Stimulated activated CD4-positive, alpha-beta T cell treated with anti-CD3 and anti-CD28 coated beads, TNF-alpha, amount 100 ng/mL, for 48 hours (primary cell): Measurements from ENCODE around the gene MKKS.
"Not testable (repeated sequence)": the region's sequence is repeated elsewhere in the genome, so short reads cannot be mapped to it uniquely, and the experiment has no call there.

Source experiments
- DNase-seq, 3 donors: peaks; one replicate each; pipeline ENCODE4 v3.0.0-alpha.2; 2020; ENCODE audit warnings: low read depth in 3 of 3

Gene MKKS

GRCh38 chr20:10412591-10413408, 21.2 kb downstream of the MKKS start:
- no peak for DNase-seq

DNA sequence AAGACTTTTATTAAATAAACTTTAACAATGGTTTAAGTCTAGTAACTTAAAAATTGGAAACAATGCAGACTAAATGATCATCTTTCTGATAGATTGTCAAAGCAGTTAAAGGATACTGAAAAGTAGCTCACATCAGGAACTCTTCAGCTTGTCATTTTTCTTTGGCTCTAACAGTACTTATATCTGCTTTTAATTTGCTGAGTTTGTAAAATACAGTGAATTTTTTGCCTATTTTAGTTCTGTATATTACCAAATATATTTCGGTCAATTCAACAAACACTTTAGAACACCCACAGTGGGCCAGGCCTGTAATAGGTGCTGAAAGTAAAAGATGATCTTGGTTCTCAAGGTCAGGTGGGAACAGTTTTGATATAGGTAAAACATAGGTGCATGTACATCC, 22.3 kb downstream of the MKKS start:
- no peak for DNase-seq

GRCh38 chr20:10408108-10408813, 25.8 kb downstream of the MKKS start:
- DNase-seq = no peak

DNA sequence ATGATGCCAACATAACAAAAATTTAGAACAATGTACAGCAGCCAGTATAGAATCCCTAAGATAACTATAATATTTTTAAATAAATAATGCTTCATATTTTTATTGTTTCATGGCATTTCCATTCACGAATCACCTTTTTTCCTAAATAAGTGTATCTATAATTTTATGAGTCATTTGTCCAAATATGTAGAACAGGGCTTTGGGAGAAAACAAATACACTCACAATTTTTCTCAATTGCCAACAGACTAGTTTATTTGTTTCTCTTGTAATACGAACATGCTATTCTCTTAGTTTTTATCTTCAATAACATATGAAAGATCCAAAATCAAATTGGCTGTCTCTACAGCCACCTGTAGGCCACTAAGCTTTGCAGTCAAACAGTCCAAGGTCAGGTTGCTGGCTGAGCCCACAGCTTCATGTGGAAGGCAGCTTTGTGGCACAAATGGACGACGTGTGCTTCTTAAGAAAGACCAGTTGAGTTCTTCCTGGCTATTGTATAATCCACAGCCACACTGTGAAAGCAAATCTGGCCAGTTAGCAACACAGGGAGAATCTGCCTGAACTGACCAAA, 29.0 kb downstream of the MKKS start:
- DNase-seq = no peak

DNA sequence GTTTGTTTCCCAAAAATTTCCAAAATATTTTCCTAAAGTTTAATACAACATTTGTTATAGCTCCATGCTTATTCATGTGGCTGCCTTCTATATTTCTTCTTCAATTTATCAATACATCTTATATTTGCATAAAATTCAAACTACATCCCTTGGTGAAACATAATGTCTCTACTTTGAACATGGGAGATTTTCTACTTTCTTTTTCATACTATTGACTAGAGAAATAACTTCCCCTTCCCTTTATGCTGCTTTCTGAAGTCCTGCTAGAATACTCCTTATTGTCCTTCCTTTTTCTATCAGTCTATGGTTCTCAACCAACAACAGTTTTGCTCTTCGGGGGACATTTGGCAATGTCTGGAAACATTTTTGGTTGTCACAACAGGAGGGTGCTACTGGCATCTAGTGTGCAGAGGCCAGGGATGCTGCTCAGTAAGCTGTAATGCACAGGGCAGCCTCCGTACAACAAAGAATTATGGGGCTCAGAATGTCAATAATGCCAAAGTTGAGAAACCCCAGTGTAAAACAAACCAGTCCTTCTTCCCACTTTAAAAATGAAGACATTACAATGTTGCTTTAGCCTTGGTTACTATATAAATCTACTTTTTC, 29.9 kb downstream of the MKKS start:
- no peak for DNase-seq

- DNase-seq = no peak
These were observed 30.9 kb downstream of the MKKS start for GRCh38 chr20:10402938-10403608.

DNA sequence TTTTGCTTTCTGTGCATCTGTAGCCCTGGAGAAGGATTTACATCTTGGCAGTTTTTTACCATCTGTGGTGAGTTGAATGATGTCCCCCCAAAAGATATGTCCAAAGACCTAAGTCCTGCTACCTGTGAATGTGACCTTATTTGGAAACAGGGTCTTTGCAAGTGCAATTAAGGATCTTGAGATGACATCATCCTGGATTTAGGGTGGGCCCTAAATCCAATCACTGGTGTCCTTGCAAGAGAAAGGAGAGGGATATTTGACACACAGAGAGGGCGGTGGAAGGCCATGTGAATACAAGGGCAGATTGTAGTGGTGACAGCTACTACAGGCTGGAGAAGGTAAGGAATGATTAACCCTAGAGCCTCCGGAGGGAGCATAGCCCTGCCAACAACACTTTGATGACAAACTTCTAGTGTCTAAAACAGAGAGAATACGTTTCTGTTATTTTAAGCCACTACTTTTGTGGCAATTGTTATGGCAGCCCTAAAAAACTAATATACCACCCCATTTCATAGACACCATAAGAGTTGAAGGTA, 35.1 kb downstream of the MKKS start:
- DNase-seq = no peak

GRCh38 chr20:10394752-10395151, 39.3 kb downstream of the MKKS start:
- DNase-seq = not testable (repeated sequence)

DNA sequence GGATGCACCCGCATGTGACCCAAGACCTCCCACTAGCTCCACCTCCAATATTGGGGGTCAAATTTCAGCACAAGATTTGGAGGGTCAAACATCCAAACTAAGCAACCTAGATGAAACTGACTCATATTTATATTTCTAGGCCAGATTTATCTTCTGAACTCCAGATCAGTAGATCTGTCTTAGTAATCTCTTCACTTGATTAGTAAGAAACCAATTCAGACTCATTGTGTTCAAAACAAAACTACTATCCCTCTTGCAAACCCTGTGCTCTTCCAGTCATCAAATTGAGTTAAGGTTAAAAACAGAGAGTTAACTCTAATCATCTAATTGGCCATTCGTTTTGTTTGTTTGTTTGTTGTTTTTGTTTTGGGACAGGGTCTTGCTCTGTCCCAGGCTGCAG, 43.3 kb downstream of the MKKS start:
- no peak for DNase-seq

DNA sequence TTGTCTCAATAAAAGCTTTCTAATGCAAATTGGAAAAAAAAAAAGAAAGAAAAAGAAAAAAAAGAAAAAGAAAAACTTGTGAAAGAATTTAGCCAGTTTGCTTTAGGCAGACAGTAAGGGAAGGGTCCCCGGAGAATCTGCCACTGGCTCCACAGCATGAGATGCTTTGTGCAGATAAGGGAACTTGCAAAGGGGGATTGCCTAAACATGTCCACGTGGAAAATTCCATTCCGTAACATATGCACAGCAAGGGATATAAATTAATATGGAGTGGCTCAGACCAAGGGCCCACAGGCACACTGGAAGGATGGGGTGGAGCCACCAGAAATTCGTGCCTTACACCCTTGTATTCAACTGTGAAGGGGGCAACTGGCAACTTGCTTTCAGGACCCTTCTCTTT, 45.4 kb downstream of the MKKS start:
- no peak for DNase-seq

GRCh38 chr20:10387686-10388085, 46.3 kb downstream of the MKKS start:
- DNase-seq = no peak

DNA sequence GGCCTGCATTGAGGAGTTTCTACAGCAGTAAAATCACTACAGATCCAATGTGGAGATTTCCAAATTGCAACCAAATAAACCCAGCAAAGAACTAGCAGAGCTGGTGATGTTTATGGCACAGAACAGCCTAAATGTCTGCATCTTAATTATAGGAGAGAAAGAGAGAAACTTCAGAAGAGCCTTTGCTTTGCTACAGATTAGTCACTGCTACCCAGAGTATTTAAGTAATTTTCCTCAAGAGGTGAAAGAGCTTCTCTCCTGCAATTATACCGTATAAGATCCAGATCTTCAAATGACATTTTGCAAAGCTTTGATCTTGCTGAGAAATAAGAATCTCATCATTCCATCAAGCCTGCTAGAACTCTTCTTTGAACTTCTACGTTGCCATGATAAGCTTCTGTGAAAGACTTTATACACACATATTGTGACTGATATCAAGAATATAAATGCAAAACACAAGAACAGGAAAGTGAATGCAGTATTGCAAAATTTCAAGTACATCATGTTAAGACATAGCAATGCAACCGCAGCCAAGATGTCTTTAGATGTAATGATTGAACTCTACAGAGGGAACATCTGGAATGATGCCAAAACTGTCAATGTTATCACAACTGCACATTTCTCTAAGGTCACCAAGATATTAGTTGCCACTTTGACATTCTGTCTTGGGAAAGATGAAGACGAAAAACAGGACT, 48.0 kb downstream of the MKKS start:
- DNase-seq = no peak

- no peak for DNase-seq
These were observed 52.5 kb downstream of the MKKS start for GRCh38 chr20:10381477-10381876.

- DNase-seq = no peak
These were observed 54.3 kb downstream of the MKKS start for GRCh38 chr20:10379761-10380160.

DNA sequence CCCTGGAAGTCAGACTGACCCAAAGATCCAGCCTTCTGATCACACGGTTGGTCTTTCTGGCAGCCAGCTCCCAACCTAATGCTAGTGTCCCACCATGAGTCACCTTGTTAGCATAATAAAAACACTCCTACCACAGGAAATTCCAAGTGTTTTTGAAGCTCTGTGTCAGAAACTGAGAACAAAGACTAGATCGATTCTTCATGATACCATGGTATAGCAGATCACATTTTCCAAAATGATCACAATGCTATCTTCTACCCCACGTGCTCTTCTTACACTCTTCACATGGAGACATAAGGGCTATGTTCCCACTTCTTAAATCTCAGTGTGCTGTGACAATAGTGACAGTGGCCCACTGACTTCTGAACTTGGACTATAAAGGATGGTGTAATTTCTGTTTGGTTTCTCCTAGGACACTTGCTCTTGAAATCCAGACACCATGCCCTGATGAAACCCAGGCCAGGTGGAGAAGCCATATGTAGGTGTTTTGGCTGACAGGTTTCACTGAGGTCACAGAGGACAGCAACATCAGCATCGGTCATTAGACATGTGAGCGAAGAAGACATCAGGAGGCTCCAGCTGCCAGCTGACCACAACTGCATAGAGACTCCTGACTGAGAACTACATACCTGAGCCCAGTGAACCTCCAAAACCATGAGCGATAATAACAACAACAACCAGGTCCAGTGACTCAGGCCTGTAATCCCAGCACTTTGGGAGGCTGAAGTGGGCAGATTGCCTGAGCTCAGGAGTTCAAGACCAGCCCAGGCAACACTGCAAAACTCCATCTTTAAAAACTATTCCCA, 57.5 kb downstream of the MKKS start:
- DNase-seq = no peak

DNA sequence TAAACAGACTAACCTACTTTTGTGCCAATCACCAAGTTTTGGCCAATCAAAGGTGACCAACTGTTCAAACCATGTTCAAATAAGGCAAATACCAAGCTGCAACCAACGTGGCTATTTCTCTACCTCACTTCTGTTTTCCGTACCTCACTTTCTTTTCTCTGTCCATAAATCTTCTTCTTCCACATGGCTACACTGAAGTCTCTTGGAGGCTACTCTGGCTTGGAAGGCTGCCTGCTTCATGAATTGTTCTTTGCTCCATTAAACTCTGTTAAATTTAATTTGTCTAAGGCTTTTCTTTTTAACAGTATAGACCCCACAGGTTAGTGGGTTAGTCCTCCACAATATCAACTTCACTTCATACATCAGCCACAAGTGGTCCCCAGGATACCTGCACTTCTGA, 58.8 kb downstream of the MKKS start:
- no peak for DNase-seq

GRCh38 chr20:10374036-10374435, 60.0 kb downstream of the MKKS start:
- no peak for DNase-seq

GRCh38 chr20:10371467-10371866, 62.6 kb downstream of the MKKS start:
- no peak for DNase-seq

DNA sequence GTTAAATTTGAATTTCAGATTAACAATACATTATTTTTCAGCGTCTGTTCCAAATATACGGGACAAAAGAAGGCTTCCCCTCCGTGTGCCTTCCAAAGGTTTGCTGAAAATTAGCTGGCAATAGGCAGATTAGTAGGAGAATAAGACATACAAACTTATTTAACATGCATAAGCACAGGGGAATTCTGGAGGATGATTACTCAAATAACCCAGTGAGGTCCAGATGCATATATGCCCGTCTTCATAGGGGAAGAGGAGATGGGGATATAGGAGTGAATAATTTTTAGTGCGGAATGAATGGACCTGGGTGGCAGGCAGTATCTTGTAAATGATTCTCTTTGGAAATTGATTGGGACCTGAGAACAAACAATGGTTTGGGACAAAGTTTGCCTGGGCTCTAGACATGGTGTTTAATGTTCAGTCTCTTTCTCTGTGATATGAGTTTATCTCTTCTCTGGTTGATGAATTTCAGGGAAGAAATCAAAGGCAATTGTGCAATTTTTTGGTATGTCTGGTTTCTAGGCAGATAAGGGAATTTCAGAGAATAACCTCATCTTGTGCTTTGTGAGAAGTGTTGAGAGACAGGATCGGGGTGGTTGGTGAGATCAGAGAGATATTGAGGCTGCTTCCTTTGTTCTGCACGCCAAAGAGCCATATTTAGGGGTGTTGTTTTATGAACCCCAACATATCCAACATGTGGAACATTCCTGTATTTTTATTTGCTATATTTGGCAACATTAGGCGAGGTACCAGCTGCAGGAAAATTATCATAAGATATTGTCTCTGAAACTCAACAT, 63.7 kb downstream of the MKKS start:
- no peak for DNase-seq

DNA sequence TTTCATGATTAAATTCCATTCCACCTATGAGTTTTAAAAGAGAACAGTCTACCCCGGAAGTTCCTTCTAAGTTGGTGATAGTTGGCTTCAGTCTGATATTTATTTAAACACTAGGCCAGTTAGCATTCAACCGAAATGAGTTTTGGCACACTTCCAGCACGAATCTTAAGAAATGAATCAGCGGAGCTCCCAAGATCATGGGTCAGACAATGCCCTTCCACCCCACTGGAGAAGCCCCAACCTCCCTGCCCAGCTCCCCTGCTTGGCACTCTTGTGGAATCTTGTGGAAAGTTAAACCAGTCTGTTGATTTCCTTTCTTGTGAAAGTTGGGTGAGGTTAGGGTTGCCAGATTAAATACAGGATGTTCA, 64.3 kb downstream of the MKKS start:
- DNase-seq = no peak
